OCI-M1 (cell line): Measurements from ENCODE around the gene ADGB.
A peak's percentile ranks its signal among the peaks of the same experiment; 100 is the strongest.
"Not testable (repeated sequence)": the region's sequence is repeated elsewhere in the genome, so short reads cannot be mapped to it uniquely, and the experiment has no call there.

Experiments used
- DNase-seq: peaks from one replicate; lab custom pipeline; 2025; lab: John Stamatoyannopoulos, UW

The ADGB gene

GRCh38 chr6:146819596-146820320 is 221.0 kb downstream of the ADGB start:
- DNase-seq = no peak

- DNase-seq = no peak
Observed at GRCh38 chr6:146827216-146827928, 228.6 kb downstream of the ADGB start.

- no peak for DNase-seq
Observed at GRCh38 chr6:146829792-146830565, 231.2 kb downstream of the ADGB start.

- DNase-seq = no peak
Observed at GRCh38 chr6:146833157-146833556, 234.4 kb downstream of the ADGB start.

- DNase-seq = no peak
Observed at GRCh38 chr6:146840216-146840615, 241.4 kb downstream of the ADGB start.

GRCh38 chr6:146840641-146841040 is 241.9 kb downstream of the ADGB start:
- DNase-seq = no peak

- no peak for DNase-seq
Observed at GRCh38 chr6:146847426-146847825, 248.7 kb downstream of the ADGB start.

- DNase-seq = no peak
Observed at GRCh38 chr6:146850238-146850896, 251.6 kb downstream of the ADGB start.

GRCh38 chr6:146850981-146851380 is 252.2 kb downstream of the ADGB start:
- DNase-seq = no peak

GRCh38 chr6:146851837-146852236 is 253.1 kb downstream of the ADGB start:
- no peak for DNase-seq

- DNase-seq = not testable (repeated sequence)
Observed at GRCh38 chr6:146854521-146855255, 255.9 kb downstream of the ADGB start.

- no peak for DNase-seq
Observed at GRCh38 chr6:146855889-146856288, 257.1 kb downstream of the ADGB start.

GRCh38 chr6:146856296-146856695 is 257.5 kb downstream of the ADGB start:
- DNase-seq = no peak

- DNase-seq = peak; percentile 93
Observed at GRCh38 chr6:146857180-146857979, 258.6 kb downstream of the ADGB start.

GRCh38 chr6:146857980-146858347 is 259.2 kb downstream of the ADGB start:
- no peak for DNase-seq

- DNase-seq = no peak
Observed at GRCh38 chr6:146859206-146859605, 260.4 kb downstream of the ADGB start.

- DNase-seq = no peak
Observed at GRCh38 chr6:146859795-146860495, 261.2 kb downstream of the ADGB start.

- no peak for DNase-seq
Observed at GRCh38 chr6:146860583-146860982, 261.8 kb downstream of the ADGB start.

GRCh38 chr6:146861029-146861563 is 262.3 kb downstream of the ADGB start:
- DNase-seq = no peak

GRCh38 chr6:146861716-146862115 is 262.9 kb downstream of the ADGB start:
- no peak for DNase-seq
